Activated B cell treated with CpG ODN at 0.5 μM for 24 hours (primary cell): ENCODE data around the gene TMEM158. TPM values are rescaled to one million over a fixed set of nuclear protein-coding genes. Genes with fewer than 3 reads are reported as not detected.

Experiments used
- ATAC-seq: fragments of 200-7000 bp; cut with Tn5 transposase; one replicate; pipeline ENCODE4 v1.10.0; 2021; ENCODE audit warnings: low read depth, mild to moderate bottlenecking, moderate library complexity
- CTCF ChIA-PET: fragments of 350-600 bp; sonication (Branson Sonifier 250); formaldehyde crosslinking; loops from one replicate; lab custom pipeline; 2021; ENCODE audit warnings: antibody characterized with exemption; lab: Charles Lee
- POLR2A ChIA-PET: fragments of 350-600 bp; sonication (Branson Sonifier 250); formaldehyde crosslinking; loops from one replicate; lab custom pipeline; 2021; ENCODE audit warnings: antibody characterized with exemption; lab: Charles Lee
- DNase-seq: peaks from one replicate; pipeline ENCODE4 v3.0.0; 2022
- H3K27ac Mint-ChIP-seq: one replicate; pipeline ENCODE4 v1.8.0; 2020; ENCODE audit warnings: mixed read lengths
- H3K27me3 Mint-ChIP-seq: one replicate; pipeline ENCODE4 v1.8.0; 2021; ENCODE audit warnings: mixed read lengths
- H3K36me3 Mint-ChIP-seq: one replicate; pipeline ENCODE4 v1.8.0; 2021; ENCODE audit warnings: low read depth, mixed read lengths
- H3K4me1 Mint-ChIP-seq: one replicate; pipeline ENCODE4 v1.8.0; 2021; ENCODE audit warnings: mixed read lengths
- H3K4me3 Mint-ChIP-seq: one replicate; pipeline ENCODE4 v1.8.0; 2020; ENCODE audit warnings: mild to moderate bottlenecking, mixed read lengths
- H3K9me3 Mint-ChIP-seq: one replicate; pipeline ENCODE4 v1.8.0; 2020; ENCODE audit warnings: mixed read lengths
- CTCF ChIP-seq: fragments of 200-600 bp; IDR thresholded peaks from one replicate; pipeline ENCODE4 v1.8.0; 2022; ENCODE audit warnings: antibody characterized with exemption, mild to moderate bottlenecking
- intact Hi-C: fragments of 100-400 bp; cut with micrococcal nuclease; formaldehyde crosslinking; loops from one replicate; pipeline ENCODE4 v1.15.1; 2024
- total RNA-seq: library from RNA; stranded (reverse); gene quantifications from 2 replicates; pipeline ENCODE4 v1.2.3, GENCODE V29; 2022

Gene TMEM158
- total RNA-seq, 1 donor from 2014 or later, result 0.13 TPM

- DNase-seq, result no peak
- Mint-ChIP-seq H3K36me3 (no peaks in the 10 kb centered on the region), H3K27ac (no peak overlapping the region), H3K27me3 (peaks cover 4% of the 10 kb centered on the region), H3K4me3 (no peak overlapping the region), H3K4me1 (no peaks in the 10 kb centered on the region), H3K9me3 (no peaks in the 10 kb centered on the region)
- TF ChIP-seq CTCF, result no peak
- CTCF ChIA-PET, result no interaction called here
- no peak for ATAC-seq
- intact Hi-C loops, result no loop called here
- POLR2A ChIA-PET, result no interaction called here
Observed at GRCh38 chr3:45186871-45187270, 39.2 kb downstream of the TMEM158 start.

GRCh38 chr3:45185461-45185860 lies 40.6 kb downstream of the TMEM158 start:
- H3K4me1 Mint-ChIP-seq, result no peaks in the 10 kb centered on the region
- ChIA-PET POLR2A (no interaction called here), CTCF (no interaction called here)
- intact Hi-C loops, result no loop called here
- DNase-seq (no peak), ATAC-seq (no peak)
- no peaks in the 10 kb centered on the region for H3K36me3 Mint-ChIP-seq
- H3K27ac Mint-ChIP-seq, result no peak overlapping the region
- H3K9me3 Mint-ChIP-seq, result no peaks in the 10 kb centered on the region
- no peak overlapping the region for H3K4me3 Mint-ChIP-seq
- H3K27me3 Mint-ChIP-seq, result peaks cover 5% of the 10 kb centered on the region
- no peak for TF ChIP-seq CTCF

- DNase-seq (no peak), ATAC-seq (no peak)
- ChIA-PET POLR2A (no interaction called here), CTCF (no interaction called here)
- TF ChIP-seq CTCF, result no peak
- intact Hi-C loops, result no loop called here
- Mint-ChIP-seq H3K4me1 (no peaks in the 10 kb centered on the region), H3K27me3 (peaks cover 9% of the 10 kb centered on the region), H3K9me3 (no peaks in the 10 kb centered on the region), H3K27ac (no peak overlapping the region), H3K4me3 (no peak overlapping the region), H3K36me3 (no peaks in the 10 kb centered on the region)
Observed at GRCh38 chr3:45185052-45185451, 41.0 kb downstream of the TMEM158 start.

GRCh38 chr3:45183872-45184262 lies 42.2 kb downstream of the TMEM158 start:
- Mint-ChIP-seq H3K4me1 (no peaks in the 10 kb centered on the region), H3K27ac (no peak overlapping the region), H3K27me3 (peaks cover 11% of the 10 kb centered on the region), H3K36me3 (no peaks in the 10 kb centered on the region), H3K9me3 (no peaks in the 10 kb centered on the region), H3K4me3 (no peak overlapping the region)
- no peak for ATAC-seq
- intact Hi-C loops, result no loop called here
- ChIA-PET POLR2A (no interaction called here), CTCF (no interaction called here)
- TF ChIP-seq CTCF, result no peak
- no peak for DNase-seq

- DNase-seq (no peak), ATAC-seq (no peak)
- Mint-ChIP-seq H3K4me1 (no peaks in the 10 kb centered on the region), H3K27me3 (peaks cover 11% of the 10 kb centered on the region), H3K9me3 (no peaks in the 10 kb centered on the region), H3K36me3 (no peaks in the 10 kb centered on the region), H3K27ac (no peak overlapping the region), H3K4me3 (no peak overlapping the region)
- CTCF ChIA-PET, result no interaction called here
- no peak for TF ChIP-seq CTCF
- POLR2A ChIA-PET, result no interaction called here
- intact Hi-C loops, result no loop called here
Observed at GRCh38 chr3:45182915-45183871, 42.9 kb downstream of the TMEM158 start.
